H9 (cell line): ENCODE results near the gene HPCAL1. TPM values are rescaled to one million over a fixed set of nuclear protein-coding genes. Genes with fewer than 3 reads are reported as not detected.

Experiments
- DNase-seq: peaks from one replicate; pipeline ENCODE4 v3.0.0-alpha.2; 2017
- H2AFZ ChIP-seq: one replicate; pipeline ENCODE4 v1.6.1; 2013; ENCODE audit warnings: mild to moderate bottlenecking, low read length, control low read depth, moderate library complexity
- H2AK5ac ChIP-seq: 2 replicates; pipeline ENCODE4 v1.6.1; 2013; ENCODE audit warnings: low read length, control low read depth, mixed read lengths; ENCODE audit not compliant: insufficient read length
- H2BK120ac ChIP-seq: one replicate; pipeline ENCODE4 v1.6.1; 2013; ENCODE audit warnings: low read depth, mild to moderate bottlenecking, low read length, control low read depth, inconsistent platforms; ENCODE audit not compliant: poor library complexity, severe bottlenecking
- H2BK12ac ChIP-seq: 2 replicates; pipeline ENCODE4 v1.6.1; 2013; ENCODE audit warnings: low read length, control low read depth, mixed read lengths, low read depth; ENCODE audit not compliant: insufficient read length
- H2BK15ac ChIP-seq: 2 replicates; pipeline ENCODE4 v1.6.1; 2013; ENCODE audit warnings: low read depth, low read length, control low read depth
- H2BK20ac ChIP-seq: one replicate; pipeline ENCODE4 v1.6.1; 2013; ENCODE audit warnings: low read depth, mild to moderate bottlenecking, low read length, control low read depth, inconsistent platforms; ENCODE audit not compliant: poor library complexity, severe bottlenecking
- H2BK5ac ChIP-seq: 2 replicates; pipeline ENCODE4 v1.6.1; 2013; ENCODE audit warnings: low read length, control low read depth, mixed read lengths; ENCODE audit not compliant: insufficient read length
- H3K14ac ChIP-seq: 2 replicates; pipeline ENCODE4 v1.6.1; 2013; ENCODE audit warnings: low read length, control low read depth; ENCODE audit not compliant: insufficient read depth
- H3K18ac ChIP-seq: 2 replicates; pipeline ENCODE4 v1.6.1; 2013; ENCODE audit warnings: low read depth, mild to moderate bottlenecking, mixed read lengths, low read length, control low read depth; ENCODE audit not compliant: insufficient read length
- H3K23ac ChIP-seq: 2 replicates; pipeline ENCODE4 v1.6.1; 2013; ENCODE audit warnings: low read length, control low read depth, mixed read lengths, low read depth; ENCODE audit not compliant: insufficient read length
- H3K23me2 ChIP-seq: 2 replicates; pipeline ENCODE4 v1.6.1; 2013; ENCODE audit warnings: low read depth, mild to moderate bottlenecking, mixed read lengths, low read length, control low read depth; ENCODE audit not compliant: insufficient read length, poor library complexity, severe bottlenecking
- H3K27ac ChIP-seq: 2 replicates; pipeline ENCODE4 v1.5.1; 2013; ENCODE audit warnings: low read length, control low read depth, mixed read lengths, low read depth; ENCODE audit not compliant: insufficient read length
- H3K27me3 ChIP-seq: 2 replicates; pipeline ENCODE4 v1.6.1; 2013; ENCODE audit warnings: low read length, control low read depth, inconsistent platforms; ENCODE audit not compliant: insufficient read depth
- H3K4ac ChIP-seq: 2 replicates; pipeline ENCODE4 v1.6.1; 2013; ENCODE audit warnings: low read depth, mild to moderate bottlenecking, control low read depth, inconsistent platforms, low read length, moderate library complexity
- H3K4me1 ChIP-seq: 2 replicates; pipeline ENCODE4 v1.6.1; 2013; ENCODE audit warnings: low read length, control low read depth, inconsistent platforms; ENCODE audit not compliant: insufficient read depth
- H3K4me2 ChIP-seq: 2 replicates; pipeline ENCODE4 v1.6.1; 2013; ENCODE audit warnings: low read length, control low read depth, mixed read lengths; ENCODE audit not compliant: insufficient read length, insufficient read depth
- H3K56ac ChIP-seq: 2 replicates; pipeline ENCODE4 v1.6.1; 2013; ENCODE audit warnings: low read depth, mild to moderate bottlenecking, mixed read lengths, low read length, control low read depth; ENCODE audit not compliant: insufficient read length
- H3K79me1 ChIP-seq: 2 replicates; pipeline ENCODE4 v1.6.1; 2013; ENCODE audit warnings: low read depth, mild to moderate bottlenecking, moderate library complexity, low read length, control low read depth, inconsistent platforms; ENCODE audit not compliant: insufficient read depth, poor library complexity, severe bottlenecking
- H3K79me2 ChIP-seq: 2 replicates; pipeline ENCODE4 v1.6.1; 2013; ENCODE audit warnings: low read length, control low read depth, inconsistent platforms; ENCODE audit not compliant: insufficient read depth
- H3K9ac ChIP-seq: 2 replicates; pipeline ENCODE4 v1.6.1; 2013; ENCODE audit warnings: low read length, control low read depth, mixed read lengths; ENCODE audit not compliant: insufficient read length; ENCODE audit errors: extremely low read depth
- H3K9me3 ChIP-seq: one replicate; pipeline ENCODE4 v1.6.1; 2013; ENCODE audit warnings: low read depth, low read length, inconsistent platforms; ENCODE audit not compliant: control insufficient read depth
- H3T11ph ChIP-seq: one replicate; pipeline ENCODE4 v1.6.1; 2013; ENCODE audit warnings: mild to moderate bottlenecking, low read length, control low read depth, inconsistent platforms
- H4K20me1 ChIP-seq: one replicate; pipeline ENCODE4 v1.6.1; 2013; ENCODE audit not compliant: control insufficient read depth, insufficient read length, insufficient read depth
- H4K5ac ChIP-seq: 2 replicates; pipeline ENCODE4 v1.6.1; 2013; ENCODE audit warnings: low read depth, mild to moderate bottlenecking, mixed read lengths, low read length, control low read depth; ENCODE audit not compliant: insufficient read length
- H4K8ac ChIP-seq: replicated peaks from 2 replicates; pipeline ENCODE4 v1.6.1; 2013; ENCODE audit warnings: low read length, control low read depth, mixed read lengths, low read depth; ENCODE audit not compliant: insufficient read length
- H4K91ac ChIP-seq: 2 replicates; pipeline ENCODE4 v1.6.1; 2013; ENCODE audit warnings: low read depth, mild to moderate bottlenecking, moderate library complexity, mixed read lengths, low read length, control low read depth; ENCODE audit not compliant: insufficient read length
- H3K27ac Mint-ChIP-seq, 3 experiments: 2 replicates in 2 of 3; 3 replicates in 1 of 3; pipeline ENCODE4 v1.8.0; 2020 to 2021; ENCODE audit warnings: mixed read lengths in 3 of 3, mild to moderate bottlenecking in 1 of 3, moderate library complexity in 1 of 3
- H3K27me3 Mint-ChIP-seq: 2 replicates; pipeline ENCODE4 v1.8.0; 2021; ENCODE audit warnings: low read depth, mild to moderate bottlenecking, moderate library complexity, mixed read lengths
- H3K36me3 Mint-ChIP-seq, 3 experiments: 2 replicates in 2 of 3; 3 replicates in 1 of 3; pipeline ENCODE4 v1.8.0; 2020 to 2021; ENCODE audit warnings: low read depth in 3 of 3, mixed read lengths in 3 of 3; ENCODE audit not compliant: insufficient read depth in 1 of 3
- H3K4me1 Mint-ChIP-seq, 2 experiments: 2 replicates each; pipeline ENCODE4 v1.8.0; 2020; ENCODE audit warnings: mixed read lengths in 2 of 2
- H3K4me3 Mint-ChIP-seq, 2 experiments: 2 replicates in 1 of 2; 3 replicates in 1 of 2; pipeline ENCODE4 v1.8.0; 2020 to 2021; ENCODE audit warnings: mild to moderate bottlenecking in 2 of 2, mixed read lengths in 2 of 2, moderate library complexity in 1 of 2
- H3K9me3 Mint-ChIP-seq, 2 experiments: 2 replicates in 1 of 2; 3 replicates in 1 of 2; pipeline ENCODE4 v1.8.0; 2020; ENCODE audit warnings: mild to moderate bottlenecking in 2 of 2, mixed read lengths in 2 of 2, moderate library complexity in 1 of 2
- WGBS: extraction: QIAGEN DNeasy Blood & Tissue Kit; methylation state at CpG from one replicate; pipeline ENCODE4 v1.1.7; 2013; ENCODE audit warnings: missing lambda C conversion rate, low lambda C conversion rate, mixed read lengths; ENCODE audit not compliant: insufficient read length; ENCODE audit errors: extremely low coverage; 5-methylcytosine and 5-hydroxymethylcytosine counted together
- total RNA-seq: library from RNA; stranded (reverse); gene quantifications from 2 replicates; pipeline ENCODE4 v1.2.1, GENCODE V29; 2021
- TF ChIP-seq, protein P1 (sequence below): fragments of 200-600 bp; sonication (generic); conservative IDR thresholded peaks from 3 replicates; pipeline ENCODE4 v1.8.0; 2021; ENCODE audit warnings: antibody characterized with exemption, mild to moderate bottlenecking

Gene HPCAL1
- total RNA-seq, 1 experiment from 2014 or later: 4.7 TPM

DNA sequence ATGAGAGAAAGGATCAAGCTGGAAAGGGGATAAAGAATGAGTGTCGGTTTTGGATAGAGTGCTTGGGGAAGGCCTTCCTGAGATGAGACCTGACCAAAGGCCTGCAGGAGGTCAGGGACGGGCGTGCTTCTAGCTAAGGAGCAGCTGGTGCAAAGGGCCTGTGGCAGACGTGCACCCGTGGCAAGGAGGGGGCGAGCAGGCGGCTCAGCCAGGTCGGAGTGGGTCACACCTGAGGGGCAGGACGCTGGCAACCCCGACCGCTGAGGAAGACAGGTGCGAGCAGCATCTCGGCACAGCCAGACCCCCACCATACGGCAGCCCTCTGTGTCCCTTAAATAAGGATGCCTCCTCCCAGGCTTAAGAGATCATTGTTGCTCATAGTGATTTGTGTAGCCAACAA, 97.3 kb downstream of the HPCAL1 start:
- Mint-ChIP-seq H3K9me3 (peaks cover 3 to 12% of the 10 kb centered on the region in 2 experiments), H3K4me1 (peaks cover 9 to 19% of the 10 kb centered on the region in 2 experiments), H3K27me3 (peaks cover 2% of the 10 kb centered on the region), H3K27ac (no peak overlapping the region), H3K36me3 (peaks cover 0 to 12% (median 9%) of the 10 kb centered on the region in 3 experiments; a peak in 5 of 7 replicates), H3K4me3 (no peak overlapping the region)
- no peak overlapping the region for H2BK5ac ChIP-seq
- H2BK15ac ChIP-seq: no peak overlapping the region
- H3K9ac ChIP-seq: no peak overlapping the region
- H3K23ac ChIP-seq: no peak overlapping the region
- H3K4me1 ChIP-seq: no peaks in the 10 kb centered on the region
- no peak overlapping the region for H2BK12ac ChIP-seq
- no peaks in the 10 kb centered on the region for H4K20me1 ChIP-seq
- H2AK5ac ChIP-seq: no peak overlapping the region
- no CpG with 5 or more reads among the region's 14 CpGs for WGBS
- H3K14ac ChIP-seq: no peak overlapping the region
- no peaks in the 10 kb centered on the region for H3K9me3 ChIP-seq
- H3T11ph ChIP-seq: no peak overlapping the region
- no peak overlapping the region for H2AFZ ChIP-seq
- H3K56ac ChIP-seq: no peak overlapping the region
- TF ChIP-seq, protein P1, sequence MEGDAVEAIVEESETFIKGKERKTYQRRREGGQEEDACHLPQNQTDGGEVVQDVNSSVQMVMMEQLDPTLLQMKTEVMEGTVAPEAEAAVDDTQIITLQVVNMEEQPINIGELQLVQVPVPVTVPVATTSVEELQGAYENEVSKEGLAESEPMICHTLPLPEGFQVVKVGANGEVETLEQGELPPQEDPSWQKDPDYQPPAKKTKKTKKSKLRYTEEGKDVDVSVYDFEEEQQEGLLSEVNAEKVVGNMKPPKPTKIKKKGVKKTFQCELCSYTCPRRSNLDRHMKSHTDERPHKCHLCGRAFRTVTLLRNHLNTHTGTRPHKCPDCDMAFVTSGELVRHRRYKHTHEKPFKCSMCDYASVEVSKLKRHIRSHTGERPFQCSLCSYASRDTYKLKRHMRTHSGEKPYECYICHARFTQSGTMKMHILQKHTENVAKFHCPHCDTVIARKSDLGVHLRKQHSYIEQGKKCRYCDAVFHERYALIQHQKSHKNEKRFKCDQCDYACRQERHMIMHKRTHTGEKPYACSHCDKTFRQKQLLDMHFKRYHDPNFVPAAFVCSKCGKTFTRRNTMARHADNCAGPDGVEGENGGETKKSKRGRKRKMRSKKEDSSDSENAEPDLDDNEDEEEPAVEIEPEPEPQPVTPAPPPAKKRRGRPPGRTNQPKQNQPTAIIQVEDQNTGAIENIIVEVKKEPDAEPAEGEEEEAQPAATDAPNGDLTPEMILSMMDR: no peak
- no peak overlapping the region for H3K18ac ChIP-seq
- no peak overlapping the region for H4K5ac ChIP-seq
- H3K27me3 ChIP-seq: no peaks in the 10 kb centered on the region
- no peaks in the 10 kb centered on the region for H3K23me2 ChIP-seq
- no peaks in the 10 kb centered on the region for H3K79me2 ChIP-seq
- no peak overlapping the region for H4K8ac ChIP-seq
- no peaks in the 10 kb centered on the region for H3K79me1 ChIP-seq
- H3K27ac ChIP-seq: no peak overlapping the region
- no peak overlapping the region for H4K91ac ChIP-seq
- H2BK120ac ChIP-seq: no peak overlapping the region
- no peak overlapping the region for H3K4ac ChIP-seq
- H2BK20ac ChIP-seq: no peak overlapping the region
- H3K4me2 ChIP-seq: no peak overlapping the region
- DNase-seq: no peak
